Right lobe of liver (tissue), 4 donors: ENCODE data around the gene TCAIM.

Experiments
- POLR2A ChIP-seq: fragments of 450-650 bp; IDR thresholded peaks from one replicate; pipeline ENCODE4 v1.6.1; 2017; ENCODE audit warnings: antibody characterized with exemption, mild to moderate bottlenecking
- TF ChIP-seq, protein P1 (sequence below), 4 donors: fragments of 200-600 bp in 3 of 4; fragments of 450-650 bp in 1 of 4; IDR thresholded peaks; one replicate each; pipeline versions ENCODE4 v1.5.1 to v1.8.0; 2016 to 2022; ENCODE audit warnings: antibody characterized with exemption in 4 of 4, mild to moderate bottlenecking in 2 of 4
- donor health status: DM: no; HTN: no; CAD: no.
- donor health status: DM: no; HTN: no; CAD: no.
- donor health status: DM: no; HTN: yes; CAD: no.

- TF ChIP-seq, protein P1, sequence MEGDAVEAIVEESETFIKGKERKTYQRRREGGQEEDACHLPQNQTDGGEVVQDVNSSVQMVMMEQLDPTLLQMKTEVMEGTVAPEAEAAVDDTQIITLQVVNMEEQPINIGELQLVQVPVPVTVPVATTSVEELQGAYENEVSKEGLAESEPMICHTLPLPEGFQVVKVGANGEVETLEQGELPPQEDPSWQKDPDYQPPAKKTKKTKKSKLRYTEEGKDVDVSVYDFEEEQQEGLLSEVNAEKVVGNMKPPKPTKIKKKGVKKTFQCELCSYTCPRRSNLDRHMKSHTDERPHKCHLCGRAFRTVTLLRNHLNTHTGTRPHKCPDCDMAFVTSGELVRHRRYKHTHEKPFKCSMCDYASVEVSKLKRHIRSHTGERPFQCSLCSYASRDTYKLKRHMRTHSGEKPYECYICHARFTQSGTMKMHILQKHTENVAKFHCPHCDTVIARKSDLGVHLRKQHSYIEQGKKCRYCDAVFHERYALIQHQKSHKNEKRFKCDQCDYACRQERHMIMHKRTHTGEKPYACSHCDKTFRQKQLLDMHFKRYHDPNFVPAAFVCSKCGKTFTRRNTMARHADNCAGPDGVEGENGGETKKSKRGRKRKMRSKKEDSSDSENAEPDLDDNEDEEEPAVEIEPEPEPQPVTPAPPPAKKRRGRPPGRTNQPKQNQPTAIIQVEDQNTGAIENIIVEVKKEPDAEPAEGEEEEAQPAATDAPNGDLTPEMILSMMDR (IDR thresholded peaks at IDR 0.05) = no peak
- no peak for TF ChIP-seq POLR2A
Measured at GRCh38 chr3:44334326-44334725, 4.2 kb upstream of the TCAIM start.
